Activated CD4-positive, CD25-positive, alpha-beta regulatory T cell treated with anti-CD3 and anti-CD28 coated beads, Interleukin-2, amount 50 U/mL, for 16 hours (primary cell): ENCODE results near the gene MEOX1.

Experiments used
- DNase-seq: peaks from one replicate; pipeline ENCODE4 v3.0.0-alpha.2; 2020; ENCODE audit warnings: low read depth, low spot score

The MEOX1 gene

DNA sequence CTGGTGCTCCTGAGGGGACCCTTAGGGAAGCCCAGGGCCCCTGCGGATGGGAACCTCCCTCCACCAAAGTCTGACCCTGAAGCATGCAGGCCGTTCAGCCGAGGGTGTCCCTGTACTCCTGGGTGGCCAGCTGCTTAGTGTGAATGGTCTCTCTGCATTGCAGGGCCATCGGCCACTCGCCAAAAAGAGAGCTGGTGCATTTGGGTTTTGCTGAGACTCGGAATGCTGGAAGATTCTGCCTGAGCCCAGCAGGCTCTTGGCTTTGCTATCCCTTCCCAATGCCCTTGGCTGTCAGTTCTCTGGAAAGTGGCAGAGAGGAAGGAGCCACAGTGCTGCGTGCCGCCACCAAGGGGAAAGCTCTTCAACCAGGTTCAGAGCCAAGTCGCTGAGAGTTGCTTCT is 2.8 kb downstream of the MEOX1 start:
- no peak for DNase-seq

DNA sequence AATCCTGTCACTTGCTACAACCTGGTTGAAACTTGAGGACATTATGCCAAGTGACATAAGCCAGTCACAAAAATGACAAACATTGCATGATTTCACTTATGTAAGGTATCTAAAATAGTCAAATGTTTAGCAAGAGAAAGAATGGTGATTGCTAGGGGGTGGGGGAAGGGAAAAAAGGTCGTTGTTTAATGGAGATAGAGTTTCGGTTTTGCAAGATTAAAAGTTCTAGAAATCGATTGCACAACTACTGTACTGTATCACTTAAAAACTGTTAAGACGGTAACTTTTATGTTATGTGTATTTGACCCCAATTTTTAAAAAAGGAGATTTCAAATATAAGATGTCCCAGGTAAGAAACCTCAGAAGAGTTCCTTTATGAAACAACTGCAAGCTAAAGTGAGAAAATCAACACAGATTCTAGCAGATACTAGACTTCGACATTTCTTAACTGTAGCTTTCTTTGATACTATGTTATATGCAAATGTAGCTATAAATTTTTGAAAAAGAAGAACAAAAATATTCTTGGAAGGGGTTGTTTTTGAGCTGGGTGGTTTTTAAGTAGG is 5.9 kb downstream of the MEOX1 start:
- no peak for DNase-seq

DNA sequence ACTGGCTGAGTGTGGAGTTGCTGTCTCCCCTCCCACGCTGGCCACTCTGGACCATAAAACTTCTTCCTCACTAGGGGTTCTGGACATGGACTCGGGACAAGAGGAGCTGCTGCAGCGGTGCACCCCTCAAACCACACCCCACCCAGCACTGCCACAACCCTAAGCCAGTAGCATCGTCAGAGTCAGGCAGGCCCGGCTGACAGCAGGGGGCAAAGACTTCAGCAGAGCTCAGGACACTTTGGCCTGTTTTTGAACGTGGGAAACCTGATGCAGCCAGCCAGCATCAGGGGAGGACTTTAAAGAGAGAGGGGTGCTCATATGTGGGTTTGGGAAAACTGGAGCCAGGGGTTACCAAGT is 9.6 kb downstream of the MEOX1 start:
- no peak for DNase-seq

DNA sequence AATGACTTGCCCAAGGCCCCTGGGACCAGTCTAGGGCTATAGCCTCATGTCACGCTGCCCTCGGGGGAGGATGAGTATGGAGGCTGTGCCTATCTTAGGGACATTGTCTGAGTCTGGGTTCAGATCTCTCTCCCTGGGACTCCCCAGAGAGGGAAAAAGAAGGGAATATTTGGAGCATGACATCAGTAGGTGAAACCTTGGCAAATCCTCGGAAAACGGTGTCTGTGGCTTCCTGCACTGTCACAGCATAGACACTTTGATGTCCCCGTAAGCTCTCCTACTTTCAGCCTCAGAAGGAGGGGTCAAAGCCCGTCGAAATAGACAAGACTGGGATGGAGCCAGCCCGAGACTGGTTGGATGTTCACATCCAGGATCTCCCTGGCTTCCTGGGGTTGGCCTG is 11.3 kb downstream of the MEOX1 start:
- no peak for DNase-seq

DNA sequence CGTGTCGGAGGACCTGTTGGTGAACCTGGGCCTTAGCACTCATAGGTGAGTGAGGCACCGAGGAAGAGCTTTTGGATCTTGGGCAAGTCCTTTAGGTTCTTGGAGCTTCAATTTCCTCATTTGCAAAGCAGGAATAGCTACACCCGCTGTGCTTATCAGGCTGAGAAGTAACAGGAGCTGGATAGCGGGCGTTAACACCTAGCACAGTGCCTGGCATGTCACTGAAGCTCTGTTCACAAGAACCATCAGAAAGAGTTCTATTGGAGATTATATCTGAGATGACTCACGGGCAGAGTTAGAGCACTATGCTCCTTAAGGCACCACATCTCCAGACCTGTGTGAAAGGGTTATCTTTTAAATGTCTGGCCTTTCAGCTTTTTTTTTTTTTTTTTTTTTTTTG is 12.8 kb downstream of the MEOX1 start:
- DNase-seq: no peak

DNA sequence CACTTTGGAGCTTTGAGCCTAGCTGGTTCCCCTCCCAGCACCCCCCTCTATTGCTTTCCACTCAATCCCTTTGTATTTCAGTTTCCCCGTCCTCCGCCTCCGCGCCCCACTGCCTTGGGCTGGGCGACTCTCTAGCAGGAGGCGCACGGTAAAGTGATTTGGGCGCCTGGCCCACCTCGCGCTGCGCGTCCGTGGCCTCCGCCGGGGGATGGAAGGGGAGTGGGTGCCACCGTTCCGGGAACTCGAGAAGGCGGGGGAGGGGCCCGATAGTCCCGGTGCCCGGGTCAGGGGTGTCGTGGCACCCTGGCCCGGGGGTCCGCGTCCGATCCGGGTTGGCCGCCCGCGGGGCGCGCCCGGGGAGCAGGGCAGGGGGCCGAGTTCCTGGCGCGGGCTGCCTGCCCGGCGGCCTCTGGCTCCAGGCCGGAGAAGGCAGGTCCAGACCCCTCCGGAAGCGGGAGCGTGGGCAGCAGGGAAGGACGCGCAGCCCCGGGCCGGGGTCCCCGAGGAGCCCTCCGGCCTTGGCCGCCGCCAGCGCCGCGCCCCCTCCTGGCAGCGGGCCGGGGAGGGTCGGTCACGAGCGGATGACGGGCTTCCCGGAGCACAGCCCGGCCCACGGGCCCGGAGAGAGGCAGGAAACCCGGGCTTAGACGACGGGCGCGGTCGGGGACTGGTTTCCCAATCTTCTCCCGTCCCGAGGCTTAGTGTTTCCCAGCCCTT is 15.8 kb downstream of the MEOX1 start:
- no peak for DNase-seq

DNA sequence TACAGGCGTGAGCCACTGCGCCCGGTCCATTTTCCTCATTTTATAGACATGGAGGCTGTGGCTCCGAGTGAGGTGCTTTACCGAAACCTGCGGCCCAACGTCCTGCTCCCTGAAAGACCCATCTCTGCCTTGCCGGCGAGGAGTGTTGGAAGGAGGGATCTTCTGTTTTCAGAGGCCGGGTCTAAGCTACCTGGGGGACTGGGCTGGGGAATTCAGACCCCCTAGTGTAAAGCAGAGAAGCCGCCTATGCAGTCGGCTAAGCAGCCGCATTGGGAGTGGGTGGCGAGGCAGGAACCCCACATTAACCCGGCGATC is 16.3 kb downstream of the MEOX1 start:
- no peak for DNase-seq

DNA sequence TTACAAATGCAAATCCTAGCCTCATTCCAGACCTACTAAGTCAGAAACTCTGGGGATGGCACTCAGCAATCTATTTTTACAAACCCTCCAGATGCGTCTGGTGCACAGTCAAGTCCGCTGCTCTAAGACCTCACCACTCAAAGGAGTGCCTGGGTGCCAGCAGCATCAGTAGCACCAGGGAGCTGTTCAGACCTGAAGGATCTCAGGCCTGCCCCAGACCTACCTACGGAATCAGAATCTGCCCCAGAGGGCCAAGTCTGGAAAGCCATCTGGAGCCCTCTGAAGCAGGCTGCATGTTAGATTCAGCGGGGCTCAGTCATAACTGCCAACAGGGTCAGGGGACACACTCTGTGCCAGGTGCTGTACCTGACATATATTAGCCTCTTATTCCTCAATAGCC is 17.6 kb downstream of the MEOX1 start:
- no peak for DNase-seq

DNA sequence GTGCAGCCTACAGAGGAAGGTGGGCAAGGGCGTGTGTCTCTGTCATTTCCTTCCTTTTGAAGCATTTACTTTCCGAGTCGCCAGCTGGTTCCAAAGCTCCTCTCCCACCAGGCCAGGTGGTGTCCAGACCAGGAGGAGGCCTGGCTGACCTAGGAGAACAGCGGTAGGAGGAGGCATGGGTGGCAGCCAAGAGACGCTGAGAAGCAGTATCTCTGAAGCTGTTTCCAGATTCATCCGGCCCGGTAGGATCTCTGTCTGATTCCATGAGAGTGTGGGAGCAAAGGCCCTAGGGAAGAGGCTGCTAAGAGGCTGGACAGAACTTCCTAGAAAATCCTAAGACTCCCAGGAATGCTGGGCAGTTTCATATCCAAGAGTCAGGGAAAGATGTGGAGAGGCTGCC is 20.3 kb downstream of the MEOX1 start:
- no peak for DNase-seq

DNA sequence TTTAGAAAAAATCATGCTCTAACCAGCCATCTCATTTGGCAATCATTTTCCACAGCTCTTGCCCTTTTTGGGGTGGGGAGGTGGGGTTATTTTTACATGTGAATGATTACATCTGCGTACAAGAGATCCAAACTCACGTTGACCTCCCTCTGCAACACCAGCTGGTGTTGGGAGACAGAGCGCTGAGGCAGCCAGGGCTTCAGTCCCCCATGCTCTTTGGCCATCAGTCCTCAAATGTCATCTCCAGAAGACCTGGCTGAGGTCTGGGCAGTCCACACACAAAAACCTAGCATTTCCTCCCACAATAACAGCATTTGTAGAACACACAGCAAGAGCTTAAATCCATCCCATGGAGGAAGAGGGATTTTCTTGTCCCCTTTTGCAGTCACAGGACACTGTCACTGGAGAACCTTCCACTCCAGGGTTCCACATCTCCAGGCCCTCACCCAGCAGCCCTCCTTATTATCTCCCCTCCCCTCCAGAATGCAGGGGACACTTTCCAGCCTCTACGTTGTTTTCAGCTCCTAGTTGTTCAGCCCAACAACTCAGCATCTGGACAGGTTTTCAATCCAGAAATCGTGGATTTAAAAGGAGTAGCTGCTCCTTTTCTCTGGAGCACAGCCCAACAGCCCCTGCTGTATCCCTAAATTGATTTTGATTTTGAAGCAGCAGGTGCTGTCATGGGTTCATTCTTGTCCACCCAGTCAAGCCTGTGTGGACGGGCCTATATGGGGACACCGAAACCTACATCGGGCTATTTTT is 21.1 kb downstream of the MEOX1 start:
- DNase-seq: no peak

DNA sequence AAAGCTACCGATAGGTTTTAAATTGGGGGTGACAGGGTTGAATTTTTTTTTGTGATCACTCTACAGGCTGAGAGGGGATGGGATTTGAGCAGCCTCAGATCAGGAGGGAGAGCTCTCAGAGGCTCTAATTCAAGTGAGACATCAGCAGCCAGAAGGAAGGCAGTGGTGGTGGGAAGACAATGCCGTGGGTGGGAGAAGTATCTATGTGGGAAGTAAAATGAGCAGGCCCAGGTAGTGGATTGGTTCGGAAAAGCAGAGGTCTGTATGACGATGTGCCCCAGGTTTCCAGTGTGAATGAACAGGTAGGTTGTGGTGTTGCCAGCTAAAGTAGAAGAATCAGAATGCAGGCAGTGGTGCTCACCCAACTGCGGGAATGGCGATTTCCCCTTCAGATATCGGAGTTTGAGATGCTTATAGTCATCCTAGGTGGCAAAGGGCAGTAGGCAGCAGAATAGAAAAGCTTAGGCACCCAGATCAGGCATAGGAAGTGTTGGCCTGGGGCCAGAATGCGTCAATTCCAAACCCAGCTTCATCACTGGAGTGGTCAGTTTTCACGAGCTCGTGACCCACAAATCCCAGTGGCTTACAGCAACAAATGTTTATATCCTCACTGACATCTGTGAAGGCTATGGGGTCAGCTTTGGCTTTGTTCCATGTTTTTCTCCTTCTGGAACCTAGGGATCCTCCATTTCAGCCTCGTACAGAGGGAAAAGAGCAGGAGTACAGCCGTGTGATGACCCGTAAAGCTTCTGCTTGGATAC is 24.0 kb downstream of the MEOX1 start:
- DNase-seq: no peak

DNA sequence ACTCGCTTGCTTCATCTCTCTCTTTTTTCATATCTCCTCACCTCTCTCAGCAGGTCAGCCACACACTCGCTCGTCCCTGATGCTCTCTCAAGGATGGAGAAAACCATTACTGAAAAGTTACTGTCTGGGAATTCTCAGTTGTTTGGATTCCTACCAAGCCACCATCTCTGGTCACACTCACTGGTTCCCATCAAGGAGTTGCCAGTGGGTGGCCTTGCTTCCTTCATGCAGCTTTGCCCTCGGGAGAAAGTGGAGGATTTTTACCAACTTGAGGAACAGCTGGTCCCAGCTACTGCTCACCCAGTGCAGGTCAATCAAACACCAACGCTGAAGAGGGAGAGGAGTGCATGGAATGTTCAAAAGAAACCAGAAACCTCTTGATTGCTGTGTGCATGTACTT is 25.3 kb downstream of the MEOX1 start:
- DNase-seq: no peak

DNA sequence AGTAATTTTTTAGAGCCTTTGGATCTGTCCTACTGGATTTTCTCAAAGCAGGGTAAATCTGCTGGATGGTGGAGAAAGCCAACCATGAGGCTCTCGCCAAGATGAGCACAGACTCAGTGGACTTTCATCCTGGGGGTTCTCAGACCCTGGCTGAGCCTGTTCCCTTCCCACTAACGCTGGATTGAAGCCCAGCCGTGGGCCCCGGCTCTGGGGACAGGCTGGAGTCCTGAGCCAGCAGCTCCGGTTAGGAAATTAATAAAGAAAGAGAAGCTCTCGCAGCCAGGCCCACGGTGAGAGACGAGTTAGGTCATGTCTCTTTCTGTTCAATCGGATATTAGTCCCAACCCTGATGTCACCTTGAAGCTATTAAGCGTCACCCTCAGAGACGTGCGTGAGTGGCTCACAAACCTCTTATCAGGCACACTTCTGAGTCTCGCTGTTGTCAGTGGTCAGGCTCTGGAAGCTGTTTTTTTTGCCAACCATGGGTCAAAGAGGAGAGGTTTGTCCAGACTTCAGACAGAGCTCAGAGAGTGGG is 27.1 kb downstream of the MEOX1 start:
- DNase-seq: no peak

DNA sequence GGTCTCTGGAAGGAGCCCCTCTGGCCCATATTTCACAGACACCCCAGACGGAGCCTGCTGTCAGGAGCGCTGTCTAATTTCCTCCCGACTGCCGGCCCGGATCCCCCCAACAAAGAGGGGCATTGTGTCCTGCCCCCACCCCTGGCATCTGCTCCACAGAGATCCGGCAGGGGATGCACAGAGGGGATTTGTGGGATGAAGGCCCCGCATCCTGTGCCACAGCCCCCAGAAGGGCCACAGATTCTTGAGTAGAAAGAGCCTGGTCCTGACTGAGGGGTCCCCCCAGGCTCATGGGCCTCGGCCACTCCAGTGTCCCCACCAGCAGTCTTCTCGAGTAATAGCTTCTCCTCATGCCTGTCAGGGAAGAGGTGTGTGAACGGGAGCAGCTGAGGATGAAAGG is 29.5 kb downstream of the MEOX1 start:
- no peak for DNase-seq

DNA sequence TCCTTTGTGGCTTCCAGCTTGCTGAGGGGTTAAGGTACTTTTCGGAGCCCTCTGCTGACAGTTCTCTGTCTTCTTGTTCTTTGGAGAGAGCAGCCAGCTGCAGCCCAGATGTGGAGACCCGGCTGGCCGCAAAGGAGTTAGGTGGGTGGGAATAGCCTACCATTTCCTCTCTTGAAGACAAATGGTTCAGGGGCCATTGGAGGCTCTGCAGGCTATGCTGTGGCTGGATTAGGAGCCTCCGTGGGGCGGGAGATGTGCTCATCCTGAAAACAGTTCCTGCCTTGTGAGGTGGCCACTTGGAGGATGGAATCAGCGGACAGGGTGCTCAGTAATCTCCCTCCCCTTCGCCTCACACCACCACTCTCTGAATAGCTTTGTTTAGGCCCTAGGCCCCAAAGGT is 30.3 kb downstream of the MEOX1 start:
- no peak for DNase-seq

DNA sequence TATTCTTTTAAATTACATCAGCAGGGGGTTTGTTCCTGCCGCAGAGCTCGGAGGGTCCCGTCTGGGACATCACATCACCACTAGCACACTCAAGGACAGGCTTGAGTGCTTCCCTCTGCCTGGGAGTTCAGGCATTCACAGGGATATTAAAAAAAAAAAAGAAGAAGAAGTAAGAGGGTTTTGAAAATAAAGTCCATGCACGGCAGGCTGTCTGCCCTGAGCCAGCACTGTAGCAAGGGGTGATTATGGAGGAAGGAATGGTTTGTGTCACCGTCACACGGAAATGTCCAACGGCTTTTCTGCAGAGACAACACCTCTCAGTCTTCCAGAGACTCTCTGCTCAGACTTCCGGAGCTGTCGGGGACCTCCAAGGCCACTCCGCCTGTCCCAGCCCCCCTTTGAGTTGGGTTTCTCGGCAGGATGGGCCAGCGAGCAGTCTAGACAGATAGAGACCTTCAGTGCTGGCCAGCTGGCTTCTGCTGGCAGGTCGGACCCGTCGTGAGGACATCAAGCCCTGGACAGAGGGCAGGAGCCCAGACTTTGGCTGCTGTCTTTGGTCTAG is 33.6 kb downstream of the MEOX1 start:
- no peak for DNase-seq

DNA sequence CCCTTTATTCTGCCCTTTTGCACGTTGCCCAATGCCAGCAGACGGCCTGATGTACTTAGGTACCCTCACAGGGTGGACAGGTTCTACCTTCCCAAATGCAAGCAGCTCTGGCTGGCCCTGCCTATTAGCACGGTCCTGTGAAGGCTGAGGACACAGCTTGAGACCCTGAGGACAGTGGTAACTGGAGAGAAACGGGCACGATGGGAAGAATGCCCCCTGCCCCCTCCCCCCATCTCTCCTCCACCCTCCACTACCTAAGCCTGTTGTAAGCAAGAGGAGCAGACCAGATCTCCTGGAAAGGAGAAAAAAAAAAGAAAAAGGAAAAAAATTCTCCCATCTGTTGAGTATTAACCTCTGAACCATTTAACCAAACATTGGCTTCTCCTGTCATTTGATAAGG is 34.1 kb downstream of the MEOX1 start:
- no peak for DNase-seq

DNA sequence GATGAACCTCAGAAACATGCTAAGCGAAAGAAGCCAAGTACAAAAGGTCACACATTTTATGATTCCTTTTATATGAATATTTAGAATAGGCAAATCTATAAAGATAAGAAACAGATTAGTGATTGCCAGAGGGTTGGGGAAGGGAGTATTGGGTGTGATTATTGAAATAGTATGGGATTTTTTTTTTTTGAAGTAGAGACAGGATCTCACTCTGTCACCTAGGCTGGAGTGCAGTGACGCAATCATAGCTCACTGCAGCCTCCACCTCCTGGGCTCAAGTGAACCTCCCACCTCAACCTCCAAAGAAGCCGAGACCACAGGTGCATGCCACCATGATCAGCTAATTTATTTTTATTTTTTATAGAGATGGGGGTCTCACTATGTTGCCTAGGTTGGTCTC is 35.7 kb downstream of the MEOX1 start:
- no peak for DNase-seq

DNA sequence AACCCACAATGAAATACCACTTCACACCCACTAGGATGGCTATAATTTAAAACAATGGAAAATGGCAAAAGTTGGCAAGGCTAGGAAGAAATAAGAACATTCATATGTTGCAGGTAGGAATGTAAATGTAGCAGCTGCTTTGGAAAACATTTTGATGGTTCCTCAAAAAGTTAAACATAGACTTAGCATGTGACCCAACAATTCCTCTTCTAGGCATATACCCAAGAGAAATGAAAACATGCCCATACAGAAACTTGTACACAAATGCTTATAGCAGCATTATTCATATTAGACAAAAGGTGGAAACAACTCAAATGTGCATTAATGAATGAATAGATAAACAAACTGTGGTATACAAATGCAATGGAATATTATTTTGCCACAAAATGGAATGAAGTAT is 36.1 kb downstream of the MEOX1 start:
- no peak for DNase-seq

DNA sequence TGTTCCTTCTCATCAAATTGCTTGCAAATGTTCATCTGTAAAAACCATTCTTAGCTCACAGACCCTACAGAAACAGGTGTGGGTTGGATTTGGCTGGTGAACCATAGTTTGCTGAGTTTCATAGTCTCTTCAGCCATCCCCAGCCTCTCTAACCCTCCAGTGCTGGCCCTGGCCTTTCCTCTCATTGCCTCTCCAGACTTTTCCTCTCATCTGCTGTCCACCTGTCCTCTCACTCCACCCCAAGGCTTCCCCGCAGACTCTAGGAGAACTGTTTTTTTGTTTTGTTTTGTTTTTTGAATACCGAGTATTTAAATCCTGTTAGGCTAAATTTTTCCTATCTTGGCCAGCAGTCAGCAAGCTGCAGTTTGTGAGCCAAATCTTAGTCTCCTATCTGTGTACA is 41.1 kb downstream of the MEOX1 start:
- DNase-seq: no peak

DNA sequence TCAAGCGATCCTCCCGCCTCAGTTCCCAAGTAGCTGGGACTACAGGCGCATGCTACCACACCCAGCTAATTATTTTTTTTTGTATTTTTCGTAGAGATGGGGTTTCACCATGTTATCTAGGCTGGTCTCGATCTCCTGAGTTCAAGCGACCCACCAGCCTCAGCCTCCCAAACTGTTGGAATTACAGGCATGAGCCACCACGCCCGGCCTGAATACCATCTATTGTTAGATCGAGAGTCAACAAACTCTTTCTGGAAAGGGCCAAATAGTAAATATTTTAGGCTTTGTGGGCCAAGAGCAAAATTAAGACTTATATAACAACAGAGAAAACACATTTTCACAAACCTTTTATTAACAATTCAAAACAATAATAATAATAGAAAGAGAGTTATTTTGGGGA is 41.6 kb downstream of the MEOX1 start:
- DNase-seq: no peak

DNA sequence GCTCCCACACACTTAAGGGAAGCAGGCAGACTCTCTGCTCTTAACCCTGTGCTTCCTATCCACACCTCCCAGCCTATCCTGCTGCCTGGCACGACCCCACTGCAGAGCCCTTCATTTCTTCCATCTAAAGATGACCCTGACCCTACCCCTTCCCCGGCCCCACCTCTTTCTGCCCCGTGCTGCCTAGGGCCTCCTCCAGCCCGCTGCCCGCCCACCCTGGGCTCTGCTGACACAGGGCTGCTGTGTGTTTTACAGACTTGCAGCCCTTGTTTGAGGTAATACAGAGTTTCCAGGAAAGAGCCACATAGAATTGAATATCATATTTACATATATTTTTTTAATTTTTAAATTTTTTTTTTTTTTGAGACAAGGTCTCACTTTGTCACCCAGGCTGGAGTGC is 42.0 kb downstream of the MEOX1 start:
- DNase-seq: no peak
